ENCODE results near the gene DDRGK1. TPM values are rescaled to one million over a fixed set of nuclear protein-coding genes. Genes with fewer than 3 reads are reported as not detected.

The DDRGK1 gene
- total and polyA plus RNA-seq, 2 of the 8 experiments (the other 6 are each of a cell fraction or from before 2014, with no cell fraction given) = 29.4 to 42.0 TPM

DNA sequence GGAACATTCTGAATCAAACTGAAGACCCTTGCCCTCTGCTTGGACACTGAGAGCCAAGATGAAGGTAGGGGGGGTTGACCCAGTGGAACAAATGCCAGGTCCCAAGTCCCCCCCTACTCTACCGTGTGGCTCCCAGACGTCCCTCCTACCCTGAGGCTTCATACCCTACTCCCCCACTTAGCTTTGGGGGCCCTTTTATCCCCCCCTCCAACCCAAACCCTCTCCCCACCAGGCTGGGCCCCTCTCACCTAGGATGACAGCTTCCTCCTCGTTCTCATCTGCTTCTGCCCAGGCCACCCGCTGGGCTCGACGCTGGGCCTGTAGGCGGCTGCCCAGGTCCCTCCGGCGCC, 1.5 kb downstream of the DDRGK1 start:
- DNase-seq (ENCODE audit: low read depth in 1 of 2, low spot score in 2 of 2) (no peak), FAIRE-seq (no peak)
- H4K5ac ChIP-seq (ENCODE audit: insufficient read length, low read depth, low read length) = no peak overlapping the region
- ChIA-PET CTCF (ENCODE audit: partially characterized antibody) (interaction anchor here (0.6 to 1.1 kb wide), 4 partner anchors 16 to 74 kb away, joined by 3 to 4 read pairs (median 3); no protein-coding TSS in a partner anchor), POLR2A (ENCODE audit: partially characterized antibody) (interaction anchor here (0.6 to 1.7 kb wide), 11 partner anchors 10 to 540 kb away, joined by 3 to 8 read pairs (median 3); partner anchors contain the start of genes FASTKD5 and UBOX5)
- H2BK120ac ChIP-seq (replicated peaks; ENCODE audit: low read depth, low read length) = no peak overlapping the region
- H2AK5ac ChIP-seq (ENCODE audit: low read depth, low read length) = no peak overlapping the region
- no peaks in the 10 kb centered on the region for H3K27me3 ChIP-seq (replicated peaks in 1 of 4; ENCODE audit: control insufficient read depth in 3 of 4, extremely low read depth in 1 of 4, insufficient read depth in 3 of 4, low read length in 3 of 4)
- no peak overlapping the region for H3K56ac ChIP-seq (replicated peaks; ENCODE audit: insufficient read length, low read depth, low read length)
- H3K36me3 ChIP-seq (ENCODE audit: control insufficient read depth in 2 of 4, insufficient read depth in 4 of 4, low read length in 3 of 4) = peaks cover 13 to 26% (median 17%) of the 10 kb centered on the region in 4 experiments; a peak in 7 of 8 replicates
- peaks cover 0 to 6% of the 10 kb centered on the region in 2 experiments for H4K20me1 ChIP-seq (replicated peaks in 1 of 2; ENCODE audit: control insufficient read depth in 1 of 2, insufficient read depth in 2 of 2, low read length in 2 of 2)
- H2BK5ac ChIP-seq (ENCODE audit: low read depth, low read length) = no peak overlapping the region
- H3K14ac ChIP-seq (ENCODE audit: insufficient read length) = no peak overlapping the region
- H2BK20ac ChIP-seq (ENCODE audit: low read length) = no peak overlapping the region
- peaks cover 10% of the 10 kb centered on the region for H3K79me1 ChIP-seq (ENCODE audit: low read depth, low read length)
- no peak overlapping the region for H3K18ac ChIP-seq (ENCODE audit: extremely low read depth, low read length)
- H2AFZ ChIP-seq (ENCODE audit: low read length) = no peak overlapping the region
- H3K23ac ChIP-seq (ENCODE audit: insufficient read length) = no peak overlapping the region
- H4K8ac ChIP-seq (ENCODE audit: extremely low read depth, insufficient read depth, low read length) = no peak overlapping the region
- peak overlapping the region; percentile 94 to 99 for H3K4me2 ChIP-seq (ENCODE audit: insufficient read depth in 1 of 2, low read depth in 2 of 2, low read length in 2 of 2)
- no peak overlapping the region for H3K27ac ChIP-seq (ENCODE audit: low read depth, low read length)
- WGBS, 2 experiments (ENCODE audit: extremely low coverage in 1 of 2, insufficient coverage in 1 of 2, insufficient read length in 1 of 2, insufficient replicate concordance in 2 of 2, low coverage in 1 of 2, low lambda C conversion rate in 2 of 2, missing lambda C conversion rate in 1 of 2) = 78% methylated on average over 6 of the region's 9 CpGs; no CpG with 5 or more reads in 1 of the 2 experiments
- H3K4me1 ChIP-seq (replicated peaks in 1 of 4; ENCODE audit: control insufficient read depth in 3 of 4, insufficient read depth in 4 of 4, low read length in 3 of 4) = peaks cover 0 to 7% (median 5%) of the 10 kb centered on the region in 4 experiments; a peak in 6 of 7 replicates
- H3K4ac ChIP-seq (replicated peaks; ENCODE audit: insufficient read length, low read depth, low read length) = no peak overlapping the region
- H3K9me3 ChIP-seq (ENCODE audit: insufficient read depth in 2 of 2, low read depth in 1 of 2, low read length in 1 of 2) = no peaks in the 10 kb centered on the region
- no peaks in the 10 kb centered on the region; the same call in 1 of the 2 replicates for H3K23me2 ChIP-seq (ENCODE audit: low read depth, low read length)
- H2BK12ac ChIP-seq (ENCODE audit: low read depth, low read length) = no peak overlapping the region
- H3K79me2 ChIP-seq (ENCODE audit: control insufficient read depth in 1 of 2, insufficient read depth in 2 of 2, low read length in 2 of 2) = peaks cover 0 to 19% of the 10 kb centered on the region in 2 experiments; a peak in 1 of 4 replicates
- H3K9ac ChIP-seq (replicated peaks in 1 of 4; ENCODE audit: extremely low read depth in 1 of 4, low read depth in 3 of 4, low read length in 3 of 4) = no peak overlapping the region
- H3K4me3 ChIP-seq (ENCODE audit: extremely low read depth in 1 of 4, insufficient read depth in 2 of 4, low read depth in 3 of 4, low read length in 4 of 4) = peak overlapping the region; percentile 83 to 93 (median 88); a peak in 5 of 8 replicates
- no peak overlapping the region for H4K91ac ChIP-seq (replicated peaks; ENCODE audit: insufficient read length, low read length)
- H2BK15ac ChIP-seq (ENCODE audit: low read length) = no peak overlapping the region
- TF ChIP-seq RXRA (IDR thresholded peaks at IDR 0.05; ENCODE audit: insufficient read depth, low read depth, low read length) (no peak), POLR2A (IDR thresholded peaks at IDR 0.05; ENCODE audit: control extremely low read depth in 1 of 2, low read depth in 2 of 2, low read length in 2 of 2) (no peak), SIRT6 (IDR thresholded peaks at IDR 0.05; ENCODE audit: low read length) (no peak), CBX8 (IDR thresholded peaks at IDR 0.05; ENCODE audit: borderline replicate concordance, low read depth, low read length) (no peak), CEBPB (IDR thresholded peaks at IDR 0.05; ENCODE audit: low read depth, low read length) (no peak), POU5F1 (IDR thresholded peaks at IDR 0.05; ENCODE audit: low read depth, low read length) (no peak), POLR2AphosphoS5 (IDR thresholded peaks at IDR 0.05; ENCODE audit: low read depth, low read length) (no peak), CHD1 (IDR thresholded peaks at IDR 0.05; ENCODE audit: low read depth, low read length) (no peak), FOSL1 (IDR thresholded peaks at IDR 0.05; ENCODE audit: insufficient read depth, low read depth, low read length) (no peak), SUZ12 (IDR thresholded peaks at IDR 0.05; ENCODE audit: low read length) (no peak), TEAD4 (IDR thresholded peaks at IDR 0.05; ENCODE audit: low read depth, low read length) (no peak), KDM1A (IDR thresholded peaks at IDR 0.05; ENCODE audit: borderline replicate concordance, low read length) (no peak), EZH2 (IDR thresholded peaks at IDR 0.05; ENCODE audit: low read depth, low read length, severe bottlenecking) (no peak), YY1 (IDR thresholded peaks at IDR 0.05; ENCODE audit: low read depth, low read length) (no peak)
- TF ChIP-seq, protein P1, sequence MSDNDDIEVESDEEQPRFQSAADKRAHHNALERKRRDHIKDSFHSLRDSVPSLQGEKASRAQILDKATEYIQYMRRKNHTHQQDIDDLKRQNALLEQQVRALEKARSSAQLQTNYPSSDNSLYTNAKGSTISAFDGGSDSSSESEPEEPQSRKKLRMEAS (IDR thresholded peaks at IDR 0.05) = no peak
